Posterior cingulate gyrus (tissue), 11 donors: ENCODE results near the gene ARFGEF3.

Experiments used
- DNase-seq, 10 donors: peaks; one replicate each; pipeline versions ENCODE4 v3.0.0 to v3.0.0-alpha.2; 2020 to 2021; ENCODE audit warnings: mixed read lengths in 3 of 10
- intact Hi-C: fragments of 100-400 bp; cut with DNase I; formaldehyde crosslinking; loops from one replicate; pipeline ENCODE4 v1.15.1; 2023

The ARFGEF3 gene

GRCh38 chr6:138377042-138377441 lies 215.3 kb downstream of the ARFGEF3 start:
- DNase-seq = no peak
- intact Hi-C loops = no loop called here

- intact Hi-C loops = no loop called here
- peak in 2 of 10 donors; percentile 67 to 75 for DNase-seq
These were observed 216.1 kb downstream of the ARFGEF3 start, which contains the start of gene SMIM28 for GRCh38 chr6:138377844-138378243. TSS of gene SMIM28 (plus strand) at chr6:138377905. CDS start at chr6:138378073, 168 bp downstream.

GRCh38 chr6:138378463-138378862 lies 216.7 kb downstream of the ARFGEF3 start:
- DNase-seq = no peak
- intact Hi-C loops = no loop called here

GRCh38 chr6:138382498-138383265 lies 220.9 kb downstream of the ARFGEF3 start:
- intact Hi-C loops = no loop called here
- DNase-seq = peak in 1 of 10 donors; percentile 75

- intact Hi-C loops = no loop called here
These were observed 222.0 kb downstream of the ARFGEF3 start for GRCh38 chr6:138383776-138384175.

GRCh38 chr6:138386897-138387296 lies 225.2 kb downstream of the ARFGEF3 start:
- DNase-seq = no peak
- intact Hi-C loops = no loop called here

More at GRCh38 chr6:138383776-138384175, 222.0 kb downstream of the ARFGEF3 start:
- no peak for DNase-seq

GRCh38 chr6:138387577-138388368 lies 226.0 kb downstream of the ARFGEF3 start:
- no peak for DNase-seq
- intact Hi-C loops = no loop called here

GRCh38 chr6:138389551-138389950 lies 227.8 kb downstream of the ARFGEF3 start:
- intact Hi-C loops = no loop called here
- DNase-seq = no peak
